ENCODE measurements around the gene C6orf52. TPM values are rescaled to one million over a fixed set of nuclear protein-coding genes. Genes with fewer than 3 reads are reported as not detected.
"Not testable (repeated sequence)": the region's sequence is repeated elsewhere in the genome, so short reads cannot be mapped to it uniquely, and the experiment has no call there.

C6orf52 gene
- total RNA-seq, 1 experiment from 2014 or later: 4.3 TPM

DNA sequence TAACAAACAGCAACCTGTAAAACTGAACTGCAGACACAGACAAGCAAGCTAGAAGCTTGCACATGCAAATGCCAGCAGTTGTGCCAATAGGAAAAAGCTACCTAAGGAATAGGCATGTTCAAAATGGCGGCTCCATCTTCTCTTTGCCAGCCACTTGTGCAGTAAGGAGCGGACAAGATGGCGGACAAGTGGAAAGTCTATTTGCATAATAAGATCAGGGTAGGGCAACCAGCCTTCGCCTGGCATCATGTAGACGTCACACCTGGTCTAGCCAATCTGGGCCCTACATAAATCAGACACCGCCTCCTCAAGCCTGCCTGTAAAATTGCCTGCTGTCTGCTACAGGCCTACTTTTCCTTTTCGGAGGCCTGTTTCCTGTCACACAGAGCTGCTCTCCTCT is 18.0 kb downstream of the C6orf52 start:
- no peaks in the 10 kb centered on the region for H3K36me3 ChIP-seq (ENCODE audit: control insufficient read depth, insufficient read depth, low read length)
- Mint-ChIP-seq H3K27me3 (ENCODE audit: insufficient read depth, unreplicated experiment) (no peaks in the 10 kb centered on the region), H3K36me3 (ENCODE audit: insufficient read depth, unreplicated experiment) (no peaks in the 10 kb centered on the region), H3K9me3 (ENCODE audit: unreplicated experiment) (peaks cover 15% of the 10 kb centered on the region), H3K27ac (ENCODE audit: unreplicated experiment) (no peak overlapping the region), H3K4me3 (ENCODE audit: unreplicated experiment) (no peak overlapping the region), H3K4me1 (ENCODE audit: low read depth, unreplicated experiment) (peaks cover 4% of the 10 kb centered on the region)
- TF ChIP-seq, protein P1, sequence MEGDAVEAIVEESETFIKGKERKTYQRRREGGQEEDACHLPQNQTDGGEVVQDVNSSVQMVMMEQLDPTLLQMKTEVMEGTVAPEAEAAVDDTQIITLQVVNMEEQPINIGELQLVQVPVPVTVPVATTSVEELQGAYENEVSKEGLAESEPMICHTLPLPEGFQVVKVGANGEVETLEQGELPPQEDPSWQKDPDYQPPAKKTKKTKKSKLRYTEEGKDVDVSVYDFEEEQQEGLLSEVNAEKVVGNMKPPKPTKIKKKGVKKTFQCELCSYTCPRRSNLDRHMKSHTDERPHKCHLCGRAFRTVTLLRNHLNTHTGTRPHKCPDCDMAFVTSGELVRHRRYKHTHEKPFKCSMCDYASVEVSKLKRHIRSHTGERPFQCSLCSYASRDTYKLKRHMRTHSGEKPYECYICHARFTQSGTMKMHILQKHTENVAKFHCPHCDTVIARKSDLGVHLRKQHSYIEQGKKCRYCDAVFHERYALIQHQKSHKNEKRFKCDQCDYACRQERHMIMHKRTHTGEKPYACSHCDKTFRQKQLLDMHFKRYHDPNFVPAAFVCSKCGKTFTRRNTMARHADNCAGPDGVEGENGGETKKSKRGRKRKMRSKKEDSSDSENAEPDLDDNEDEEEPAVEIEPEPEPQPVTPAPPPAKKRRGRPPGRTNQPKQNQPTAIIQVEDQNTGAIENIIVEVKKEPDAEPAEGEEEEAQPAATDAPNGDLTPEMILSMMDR (IDR thresholded peaks at IDR 0.05; ENCODE audit: insufficient read depth in 1 of 2, low read depth in 1 of 2, low read length in 1 of 2, severe bottlenecking in 1 of 2, unreplicated experiment in 1 of 2): no peak
- no peak for DNase-seq
- no TSS peak for BruUV-seq (replicated peaks)
- ChIA-PET CTCF (no interaction called here), POLR2A (no interaction called here)
- no peak overlapping the region for H3K4me3 ChIP-seq (ENCODE audit: low read depth, low read length)
- H3K9me3 ChIP-seq: no peaks in the 10 kb centered on the region; the same call in 1 of the 2 replicates
- no peaks in the 10 kb centered on the region for H3K27me3 ChIP-seq (replicated peaks; ENCODE audit: control insufficient read depth, insufficient read depth, low read length)
- intact Hi-C loops (cut with micrococcal nuclease; ENCODE audit: unreplicated experiment): no loop called here
- no peaks in the 10 kb centered on the region for H3K4me1 ChIP-seq

DNA sequence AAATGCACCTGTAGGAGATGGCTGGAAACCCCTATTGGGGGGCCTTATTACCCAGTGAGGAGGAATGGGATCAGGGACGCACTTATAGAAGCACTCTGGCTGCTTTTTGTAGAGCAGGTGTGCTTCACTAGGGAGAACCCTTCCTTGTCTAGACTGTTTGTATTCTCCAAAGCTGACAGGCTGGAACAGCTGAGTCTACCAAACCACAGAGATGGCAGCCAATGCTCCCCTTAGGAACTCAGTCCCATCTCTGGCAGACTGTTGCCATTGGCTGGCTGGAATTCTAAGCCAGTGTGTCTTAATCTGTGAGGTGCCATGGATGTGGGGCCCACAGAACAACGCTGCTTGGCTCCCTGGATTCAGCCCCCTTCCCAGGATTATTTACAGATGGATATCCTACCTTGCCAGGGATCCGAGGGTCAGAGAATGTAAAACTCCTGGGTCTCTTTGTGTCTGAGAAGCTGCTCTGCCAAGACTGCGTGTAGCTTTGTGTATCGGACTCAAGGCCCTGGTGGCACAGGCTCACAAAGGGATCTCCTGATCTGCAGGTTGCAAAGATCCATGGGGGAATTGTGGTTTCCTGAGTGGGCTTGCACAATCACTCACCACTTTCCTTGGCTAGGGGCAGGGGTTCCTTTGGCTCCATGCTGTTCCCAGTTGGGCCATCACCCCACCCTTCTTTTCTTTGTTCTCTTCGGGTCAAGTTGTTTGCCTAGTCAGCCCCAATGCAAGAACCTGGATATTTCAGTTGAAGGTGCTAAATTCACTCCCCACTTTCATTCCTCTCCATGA is 26.1 kb downstream of the C6orf52 start:
- Histone ChIP-seq H3K27me3 (replicated peaks; ENCODE audit: control insufficient read depth, insufficient read depth, low read length) (no peaks in the 10 kb centered on the region), H3K4me3 (ENCODE audit: low read depth, low read length) (no peak overlapping the region), H3K36me3 (ENCODE audit: control insufficient read depth, insufficient read depth, low read length) (no peaks in the 10 kb centered on the region), H3K9me3 (no peaks in the 10 kb centered on the region), H3K4me1 (no peaks in the 10 kb centered on the region)
- POLR2A ChIA-PET: no interaction called here
- Mint-ChIP-seq H3K4me3 (ENCODE audit: unreplicated experiment) (no peak overlapping the region), H3K4me1 (ENCODE audit: low read depth, unreplicated experiment) (no peaks in the 10 kb centered on the region), H3K27me3 (ENCODE audit: insufficient read depth, unreplicated experiment) (peaks cover 6% of the 10 kb centered on the region), H3K27ac (ENCODE audit: unreplicated experiment) (no peak overlapping the region), H3K36me3 (ENCODE audit: insufficient read depth, unreplicated experiment) (no peaks in the 10 kb centered on the region), H3K9me3 (ENCODE audit: unreplicated experiment) (no peaks in the 10 kb centered on the region)
- CTCF ChIA-PET: no interaction called here
- TF ChIP-seq, protein P1 (IDR thresholded peaks at IDR 0.05; ENCODE audit: insufficient read depth in 1 of 2, low read depth in 1 of 2, low read length in 1 of 2, severe bottlenecking in 1 of 2, unreplicated experiment in 1 of 2): no peak
- intact Hi-C loops (cut with micrococcal nuclease; ENCODE audit: unreplicated experiment): no loop called here
- no TSS peak for BruUV-seq (replicated peaks)
- DNase-seq: no peak

DNA sequence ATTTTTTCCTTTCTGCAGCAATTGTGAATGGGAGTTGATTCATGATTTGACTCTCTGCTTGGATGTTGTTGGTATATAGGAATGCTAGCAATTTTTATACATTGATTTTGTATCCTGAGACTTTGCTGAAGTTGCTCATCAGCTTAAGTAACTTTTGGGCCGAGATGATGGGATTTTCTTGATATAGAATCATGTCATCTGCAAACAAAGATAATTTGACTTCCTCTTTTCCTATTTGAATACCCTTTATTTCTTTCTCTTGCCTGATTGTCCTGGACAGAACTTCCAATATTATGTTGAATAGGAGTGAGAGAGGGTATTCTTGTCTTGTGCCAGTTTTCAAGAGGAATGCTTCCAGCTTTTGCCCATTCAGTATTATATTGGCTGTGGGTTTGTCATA is 28.8 kb downstream of the C6orf52 start:
- CTCF ChIA-PET; H3K27ac Mint-ChIP-seq (ENCODE audit: unreplicated experiment): not testable (repeated sequence)

More for the DNA sequence above, 28.8 kb downstream of the C6orf52 start:
- H3K9me3 ChIP-seq; H3K36me3 Mint-ChIP-seq (ENCODE audit: insufficient read depth, unreplicated experiment); H3K4me1 Mint-ChIP-seq (ENCODE audit: low read depth, unreplicated experiment); H3K27me3 Mint-ChIP-seq (ENCODE audit: insufficient read depth, unreplicated experiment); H3K4me3 Mint-ChIP-seq (ENCODE audit: unreplicated experiment); H3K27me3 ChIP-seq (replicated peaks; ENCODE audit: control insufficient read depth, insufficient read depth, low read length); H3K9me3 Mint-ChIP-seq (ENCODE audit: unreplicated experiment); H3K4me1 ChIP-seq; intact Hi-C loops (cut with micrococcal nuclease; ENCODE audit: unreplicated experiment); BruUV-seq (replicated peaks); H3K36me3 ChIP-seq (ENCODE audit: control insufficient read depth, insufficient read depth, low read length); H3K4me3 ChIP-seq (ENCODE audit: low read depth, low read length); DNase-seq; POLR2A ChIA-PET: not testable (repeated sequence)
